Measurements from ENCODE around the gene PLEKHN1.

- TF ChIP-seq CTCF (IDR thresholded peaks at IDR 0.05; ENCODE audit: insufficient read depth, low read length, poor library complexity, severe bottlenecking) (no peak), EZH2phosphoT487 (conservative IDR thresholded peaks at IDR 0.05; ENCODE audit: low read length) (no peak)
Measured at GRCh38 chr1:998745-998994, 32.4 kb downstream of the PLEKHN1 start.

All from SU-DHL-6 (cell line).